Aorta (tissue), 5 donors: Measurements from ENCODE around the gene BMP8A. TPM values are rescaled to one million over a fixed set of nuclear protein-coding genes. Genes with fewer than 3 reads are reported as not detected.
"Not testable (repeated sequence)": the region's sequence is repeated elsewhere in the genome, so short reads cannot be mapped to it uniquely, and the experiment has no call there.

ENCODE experiments used
- ATAC-seq: fragments of 200-7000 bp; cut with Tn5 transposase; one replicate; pipeline ENCODE4 v1.9.1; 2022; ENCODE audit warnings: moderate library complexity; ENCODE audit not compliant: low FRiP score
- DNase-seq, 2 donors: peaks; one replicate each; pipeline ENCODE4 v3.0.0-alpha.2; 2020
- H3K27ac ChIP-seq, 2 donors: one replicate each; pipeline ENCODE4 v1.5.1; 2013; ENCODE audit warnings: low read length in 2 of 2, mild to moderate bottlenecking in 2 of 2, moderate library complexity in 2 of 2, control low read depth in 1 of 2, inconsistent platforms in 1 of 2, low read depth in 1 of 2
- H3K27me3 ChIP-seq, 2 donors: one replicate each; pipeline ENCODE4 v1.6.1; 2013; ENCODE audit warnings: control low read depth in 1 of 2, low read length in 1 of 2, mild to moderate bottlenecking in 1 of 2, moderate library complexity in 1 of 2; ENCODE audit not compliant: insufficient read depth in 2 of 2, control insufficient read depth in 1 of 2
- H3K36me3 ChIP-seq, 2 donors: one replicate each; pipeline ENCODE4 v1.6.1; 2013; ENCODE audit warnings: control low read depth in 1 of 2, low read length in 1 of 2, mild to moderate bottlenecking in 1 of 2; ENCODE audit not compliant: insufficient read depth in 2 of 2, control insufficient read depth in 1 of 2
- H3K4me1 ChIP-seq, 2 donors: one replicate each; pipeline ENCODE4 v1.6.1; 2013; ENCODE audit warnings: low read length in 2 of 2, control low read depth in 1 of 2, mild to moderate bottlenecking in 1 of 2, moderate library complexity in 1 of 2; ENCODE audit not compliant: insufficient read depth in 2 of 2, control insufficient read depth in 1 of 2
- H3K4me3 ChIP-seq, 2 donors: one replicate each; pipeline ENCODE4 v1.5.1; 2013; ENCODE audit warnings: low read length in 2 of 2, control low read depth in 1 of 2, mild to moderate bottlenecking in 1 of 2
- H3K9me3 ChIP-seq: one replicate; pipeline ENCODE4 v1.6.1; 2013; ENCODE audit warnings: mild to moderate bottlenecking, low read length; ENCODE audit not compliant: control insufficient read depth
- WGBS, 2 donors: extraction: QIAGEN DNeasy Blood & Tissue Kit; methylation state at CpG; one replicate each; pipeline ENCODE4 v1.1.7; 2013; 5-methylcytosine and 5-hydroxymethylcytosine counted together
- intact Hi-C, 2 donors: fragments of 100-400 bp; cut with DNase I; formaldehyde crosslinking; loops; one replicate each; pipeline versions ENCODE4 v1.14.2 to v1.15.0; 2022
- polyA plus RNA-seq, 2 donors: library from polyadenylated mRNA; stranded (reverse); fragments of 200-250 nt; gene quantifications; one replicate each; pipeline ENCODE4 v1.2.3, GENCODE V29; 2013
- total RNA-seq, 2 donors: library from RNA; stranded (reverse); fragmentation: NEBNext Ultra II Directional; extraction: Animal tissue kit (Norgen Biotek cat#: 25700); gene quantifications; one replicate each; pipeline ENCODE4 v1.2.1, GENCODE V29; 2021
- donor health status: healthy with polysubstance abuse.
- donor health status: Bipolar disorder and iron deficiency.
- donor health status: DM: no; HTN: no; CAD: no.
- donor health status: DM: no; HTN: no; CAD: no.
- donor health status: DM: yes; HTN: yes; CAD: no.

BMP8A gene
- total and polyA plus RNA-seq, 4 donors: not detected

GRCh38 chr1:39497585-39497984 lies 6.1 kb downstream of the BMP8A start:
- Histone ChIP-seq H3K4me3 (no peak overlapping the region), H3K27me3 (no peaks in the 10 kb centered on the region), H3K4me1 (no peaks in the 10 kb centered on the region), H3K36me3 (no peaks in the 10 kb centered on the region), H3K9me3 (no peaks in the 10 kb centered on the region), H3K27ac (no peak overlapping the region)
- intact Hi-C loops: no loop called here
- WGBS, 2 donors: 83 to 86% methylated on average over 4 to 5 of the region's 5 CpGs
- DNase-seq (peak; percentile 11 to 43), ATAC-seq (no peak)

- intact Hi-C loops, H3K27me3 ChIP-seq, H3K27ac ChIP-seq, H3K9me3 ChIP-seq, H3K4me1 ChIP-seq, ATAC-seq, H3K36me3 ChIP-seq, H3K4me3 ChIP-seq: not testable (repeated sequence)
- WGBS, 2 donors: 86 to 93% methylated on average over 8 to 9 of the region's 9 CpGs
- DNase-seq: peak; percentile 25 to 26
Measured at GRCh38 chr1:39498096-39498710, 6.8 kb downstream of the BMP8A start.

GRCh38 chr1:39498821-39499220 lies 7.4 kb downstream of the BMP8A start:
- H3K9me3 ChIP-seq, H3K27ac ChIP-seq, H3K4me3 ChIP-seq, H3K4me1 ChIP-seq, H3K27me3 ChIP-seq, ATAC-seq, H3K36me3 ChIP-seq, intact Hi-C loops: not testable (repeated sequence)
- WGBS, 2 donors: 95 to 98% methylated on average over 10 to 12 of the region's 15 CpGs
- peak; percentile 28 to 55 for DNase-seq

GRCh38 chr1:39499668-39500067 lies 8.2 kb downstream of the BMP8A start:
- H3K27ac ChIP-seq: no peak overlapping the region
- no peaks in the 10 kb centered on the region for H3K4me1 ChIP-seq
- intact Hi-C loops: no loop called here
- H3K9me3 ChIP-seq: no peaks in the 10 kb centered on the region
- ATAC-seq: no peak
- H3K27me3 ChIP-seq: no peaks in the 10 kb centered on the region
- WGBS, 2 donors: 86 to 87% methylated on average over 5 of the region's 5 CpGs
- peak; percentile 29 to 33 for DNase-seq
- no peak overlapping the region for H3K4me3 ChIP-seq
- no peaks in the 10 kb centered on the region for H3K36me3 ChIP-seq

GRCh38 chr1:39500862-39501389 lies 9.5 kb downstream of the BMP8A start:
- H3K4me3 ChIP-seq: no peak overlapping the region
- no peak for ATAC-seq
- peak; percentile 11 to 15 for DNase-seq
- no peaks in the 10 kb centered on the region for H3K9me3 ChIP-seq
- no peaks in the 10 kb centered on the region for H3K4me1 ChIP-seq
- intact Hi-C loops: no loop called here
- H3K36me3 ChIP-seq: no peaks in the 10 kb centered on the region
- H3K27me3 ChIP-seq: no peaks in the 10 kb centered on the region
- WGBS, 2 donors: 91 to 92% methylated on average over 4 of the region's 4 CpGs
- no peak overlapping the region for H3K27ac ChIP-seq

GRCh38 chr1:39501666-39502065 lies 10.2 kb downstream of the BMP8A start:
- 72 to 73% methylated on average over 5 of the region's 5 CpGs for WGBS, 2 donors
- H3K36me3 ChIP-seq: no peaks in the 10 kb centered on the region
- intact Hi-C loops: no loop called here
- ATAC-seq (no peak), DNase-seq (peak; percentile 21 to 43)
- no peak overlapping the region for H3K4me3 ChIP-seq
- no peaks in the 10 kb centered on the region for H3K9me3 ChIP-seq
- no peaks in the 10 kb centered on the region for H3K27me3 ChIP-seq
- H3K27ac ChIP-seq: no peak overlapping the region
- no peaks in the 10 kb centered on the region for H3K4me1 ChIP-seq

- intact Hi-C loops, H3K36me3 ChIP-seq, H3K4me3 ChIP-seq, H3K27ac ChIP-seq, H3K4me1 ChIP-seq, ATAC-seq, H3K27me3 ChIP-seq, H3K9me3 ChIP-seq: not testable (repeated sequence)
- peak; percentile 26 to 27 for DNase-seq
- WGBS, 2 donors: 81% methylated on average over 9 of the region's 9 CpGs
Measured at GRCh38 chr1:39504436-39504835, 13.0 kb downstream of the BMP8A start.

- no peak overlapping the region for H3K4me3 ChIP-seq
- ATAC-seq (no peak), DNase-seq (no peak)
- H3K4me1 ChIP-seq: no peaks in the 10 kb centered on the region
- H3K27me3 ChIP-seq: no peaks in the 10 kb centered on the region
- H3K36me3 ChIP-seq: no peaks in the 10 kb centered on the region
- no peaks in the 10 kb centered on the region for H3K9me3 ChIP-seq
- intact Hi-C loops: no loop called here
- H3K27ac ChIP-seq: no peak overlapping the region
Measured at GRCh38 chr1:39505289-39505688, 13.9 kb downstream of the BMP8A start.

GRCh38 chr1:39507230-39507928 lies 15.9 kb downstream of the BMP8A start:
- no peak overlapping the region for H3K27ac ChIP-seq
- peak; percentile 9 to 55 for DNase-seq
- H3K4me1 ChIP-seq: no peaks in the 10 kb centered on the region
- H3K36me3 ChIP-seq: no peaks in the 10 kb centered on the region
- no peaks in the 10 kb centered on the region for H3K27me3 ChIP-seq
- no peaks in the 10 kb centered on the region for H3K9me3 ChIP-seq
- intact Hi-C loops: no loop called here
- WGBS, 2 donors: 77% methylated on average over 14 of the region's 14 CpGs
- ATAC-seq: no peak
- no peak overlapping the region for H3K4me3 ChIP-seq
